Lower lobe of right lung (tissue), 2 donors: ENCODE measurements around the gene CDH23. TPM values are rescaled to one million over a fixed set of nuclear protein-coding genes. Genes with fewer than 3 reads are reported as not detected.

Experiments
- ATAC-seq, 2 donors: fragments of 200-7000 bp; cut with Tn5 transposase; one replicate each; pipeline ENCODE4 v1.9.1; 2020 to 2022; ENCODE audit warnings: mild to moderate bottlenecking in 2 of 2, moderate library complexity in 2 of 2
- DNase-seq: peaks from one replicate; pipeline ENCODE4 v3.0.0-alpha.2; 2020
- H3K27ac ChIP-seq: fragments of 200-600 bp; one replicate; pipeline ENCODE4 v1.8.0; 2022
- H3K27me3 ChIP-seq: fragments of 200-600 bp; one replicate; pipeline ENCODE4 v1.8.0; 2022; ENCODE audit warnings: low read depth
- H3K36me3 ChIP-seq: fragments of 200-600 bp; one replicate; pipeline ENCODE4 v1.8.0; 2022; ENCODE audit warnings: mild to moderate bottlenecking
- H3K4me1 ChIP-seq: fragments of 200-600 bp; one replicate; pipeline ENCODE4 v1.8.0; 2022
- H3K4me3 ChIP-seq: fragments of 200-600 bp; one replicate; pipeline ENCODE4 v1.8.0; 2022; ENCODE audit warnings: mild to moderate bottlenecking
- H3K9me3 ChIP-seq: fragments of 200-600 bp; one replicate; pipeline ENCODE4 v1.8.0; 2022
- CTCF ChIP-seq: fragments of 200-600 bp; IDR thresholded peaks from one replicate; pipeline ENCODE4 v1.8.0; 2022; ENCODE audit warnings: antibody characterized with exemption, mild to moderate bottlenecking
- intact Hi-C: fragments of 100-400 bp; cut with DNase I; formaldehyde crosslinking; loops from one replicate; pipeline ENCODE4 v1.11.0; 2022
- total RNA-seq: library from RNA; stranded (reverse); fragmentation: NEBNext Ultra II Directional; extraction: Animal tissue kit (Norgen Biotek cat#: 25700); gene quantifications from one replicate; pipeline ENCODE4 v1.2.1, GENCODE V29; 2021
- donor health status: DM: no; HTN: yes; CAD: no; lungs with severe emphysema.

The CDH23 gene
- total RNA-seq, 1 donor from 2014 or later: 9.4 TPM

GRCh38 chr10:71392292-71392691 is 4.4 kb upstream of the CDH23 start:
- Histone ChIP-seq H3K27me3 (peaks cover 29% of the 10 kb centered on the region), H3K9me3 (no peaks in the 10 kb centered on the region), H3K4me3 (no peak overlapping the region), H3K27ac (no peak overlapping the region), H3K4me1 (peaks cover 2% of the 10 kb centered on the region), H3K36me3 (no peaks in the 10 kb centered on the region)
- intact Hi-C loops: no loop called here
- DNase-seq (no peak), ATAC-seq (no peak)
- no peak for TF ChIP-seq CTCF

GRCh38 chr10:71392791-71393781 is 3.6 kb upstream of the CDH23 start:
- intact Hi-C loops: no loop called here
- no peak for TF ChIP-seq CTCF
- H3K27ac ChIP-seq: no peak overlapping the region
- H3K4me1 ChIP-seq: peaks cover 10% of the 10 kb centered on the region
- ATAC-seq (no peak), DNase-seq (no peak)
- H3K9me3 ChIP-seq: no peaks in the 10 kb centered on the region
- peaks cover 37% of the 10 kb centered on the region for H3K27me3 ChIP-seq
- H3K4me3 ChIP-seq: no peak overlapping the region
- H3K36me3 ChIP-seq: no peaks in the 10 kb centered on the region

GRCh38 chr10:71393841-71394475 is 2.8 kb upstream of the CDH23 start:
- H3K36me3 ChIP-seq: no peaks in the 10 kb centered on the region
- peaks cover 44% of the 10 kb centered on the region for H3K27me3 ChIP-seq
- DNase-seq: no peak
- intact Hi-C loops: no loop called here
- H3K4me1 ChIP-seq: peaks cover 10% of the 10 kb centered on the region
- no peak for TF ChIP-seq CTCF
- H3K9me3 ChIP-seq: no peaks in the 10 kb centered on the region
- no peak for ATAC-seq
- H3K27ac ChIP-seq: no peak overlapping the region
- no peak overlapping the region for H3K4me3 ChIP-seq

- no peaks in the 10 kb centered on the region for H3K9me3 ChIP-seq
- peaks cover 52% of the 10 kb centered on the region for H3K27me3 ChIP-seq
- no peaks in the 10 kb centered on the region for H3K36me3 ChIP-seq
- TF ChIP-seq CTCF: no peak
- intact Hi-C loops: no loop called here
- no peak overlapping the region for H3K4me3 ChIP-seq
- no peak for DNase-seq
- ATAC-seq: no peak
- H3K4me1 ChIP-seq: peaks cover 10% of the 10 kb centered on the region
- no peak overlapping the region for H3K27ac ChIP-seq
Measured at GRCh38 chr10:71394926-71395562, 1.7 kb upstream of the CDH23 start.

- Histone ChIP-seq H3K27me3 (peaks cover 52% of the 10 kb centered on the region), H3K4me3 (no peak overlapping the region), H3K4me1 (peaks cover 10% of the 10 kb centered on the region), H3K9me3 (no peaks in the 10 kb centered on the region), H3K27ac (no peak overlapping the region), H3K36me3 (no peaks in the 10 kb centered on the region)
- DNase-seq: no peak
- no peak for TF ChIP-seq CTCF
- intact Hi-C loops: no loop called here
- no peak for ATAC-seq
Measured at GRCh38 chr10:71395621-71396020, 1.1 kb upstream of the CDH23 start.
